ENCODE measurements around the gene GBF1. TPM values are rescaled to one million over a fixed set of nuclear protein-coding genes. Genes with fewer than 3 reads are reported as not detected.

GBF1 gene
- total RNA-seq, 2 donors from 2014 or later = 42.8 to 44.6 TPM

- Mint-ChIP-seq H3K27me3 (peaks cover 27% of the 10 kb centered on the region), H3K4me3 (peak overlapping the region; percentile 98), H3K4me1 (peaks cover 20% of the 10 kb centered on the region), H3K27ac (peak overlapping the region; percentile 60), H3K36me3 (ENCODE audit: low read depth) (peaks cover 5% of the 10 kb centered on the region)
- no peak for ATAC-seq
- DNase-seq = no peak
- H3K9me3 ChIP-seq (ENCODE audit: control insufficient read depth, low read length, poor library complexity, severe bottlenecking) = no peaks in the 10 kb centered on the region
Observed at GRCh38 chr10:102420181-102420713, 174.9 kb downstream of the GBF1 start.

- DNase-seq (peak; percentile 77 to 91 (median 83)), ATAC-seq (peak; percentile 79)
- Mint-ChIP-seq H3K27ac (peak within 1 kb of the TSS; percentile 60), H3K4me3 (peak within 1 kb of the TSS; percentile 98), H3K4me1 (peaks cover 22% of the 10 kb centered on the region), H3K36me3 (ENCODE audit: low read depth) (peaks cover 5% of the 10 kb centered on the region), H3K27me3 (peaks cover 24% of the 10 kb centered on the region)
- H3K9me3 ChIP-seq (ENCODE audit: control insufficient read depth, low read length, poor library complexity, severe bottlenecking) = no peaks in the 10 kb centered on the region
Observed at GRCh38 chr10:102420714-102421506, 175.6 kb downstream of the GBF1 start, which contains the start of gene FBXL15. Gene FBXL15, plus strand, starts transcription at chr10:102420836. Its CDS starts 294 bp downstream, at chr10:102421130.

- no peaks in the 10 kb centered on the region for H3K9me3 ChIP-seq (ENCODE audit: control insufficient read depth, low read length, poor library complexity, severe bottlenecking)
- ATAC-seq = no peak
- DNase-seq = no peak
- Mint-ChIP-seq H3K27ac (no peak overlapping the region), H3K4me1 (peaks cover 23% of the 10 kb centered on the region), H3K4me3 (peak overlapping the region; percentile 98), H3K36me3 (ENCODE audit: low read depth) (peaks cover 2% of the 10 kb centered on the region), H3K27me3 (peaks cover 18% of the 10 kb centered on the region)
Observed at GRCh38 chr10:102421507-102421756, 176.1 kb downstream of the GBF1 start.

GRCh38 chr10:102421757-102422512 is 176.6 kb downstream of the GBF1 start:
- peak overlapping the region; percentile 98 for H3K4me3 Mint-ChIP-seq
- H3K27ac Mint-ChIP-seq = peak overlapping the region; percentile 8
- DNase-seq = no peak

GRCh38 chr10:102422545-102423129 is 177.3 kb downstream of the GBF1 start:
- H3K27ac Mint-ChIP-seq = peak overlapping the region; percentile 8
- H3K9me3 ChIP-seq (ENCODE audit: control insufficient read depth, low read length, poor library complexity, severe bottlenecking) = no peaks in the 10 kb centered on the region
- peaks cover 5% of the 10 kb centered on the region for H3K36me3 Mint-ChIP-seq (ENCODE audit: low read depth)
- H3K4me3 Mint-ChIP-seq = peak overlapping the region; percentile 98
- ATAC-seq (no peak), DNase-seq (no peak)
- peaks cover 30% of the 10 kb centered on the region for H3K4me1 Mint-ChIP-seq
- H3K27me3 Mint-ChIP-seq = peaks cover 8% of the 10 kb centered on the region

More at GRCh38 chr10:102421757-102422512, 176.6 kb downstream of the GBF1 start:
- peaks cover 2% of the 10 kb centered on the region for H3K36me3 Mint-ChIP-seq (ENCODE audit: low read depth)
- ATAC-seq = peak; percentile 13
- peaks cover 24% of the 10 kb centered on the region for H3K4me1 Mint-ChIP-seq
- no peaks in the 10 kb centered on the region for H3K9me3 ChIP-seq (ENCODE audit: control insufficient read depth, low read length, poor library complexity, severe bottlenecking)
- peaks cover 15% of the 10 kb centered on the region for H3K27me3 Mint-ChIP-seq

- no peak for DNase-seq
- Mint-ChIP-seq H3K27ac (no peak overlapping the region), H3K4me3 (no peak overlapping the region), H3K4me1 (peaks cover 32% of the 10 kb centered on the region), H3K27me3 (no peaks in the 10 kb centered on the region), H3K36me3 (ENCODE audit: low read depth) (peaks cover 6% of the 10 kb centered on the region)
- no peaks in the 10 kb centered on the region for H3K9me3 ChIP-seq (ENCODE audit: control insufficient read depth, low read length, poor library complexity, severe bottlenecking)
- no peak for ATAC-seq
Observed at GRCh38 chr10:102423372-102423968, 178.1 kb downstream of the GBF1 start.

GRCh38 chr10:102424145-102424544 is 178.8 kb downstream of the GBF1 start:
- no peaks in the 10 kb centered on the region for H3K9me3 ChIP-seq (ENCODE audit: control insufficient read depth, low read length, poor library complexity, severe bottlenecking)
- no peak for ATAC-seq
- peak overlapping the region; percentile 36 for H3K4me3 Mint-ChIP-seq

GRCh38 chr10:102424916-102425315 is 179.6 kb downstream of the GBF1 start:
- H3K9me3 ChIP-seq (ENCODE audit: control insufficient read depth, low read length, poor library complexity, severe bottlenecking) = no peaks in the 10 kb centered on the region
- H3K36me3 Mint-ChIP-seq (ENCODE audit: low read depth) = peaks cover 6% of the 10 kb centered on the region
- no peak for ATAC-seq
- no peaks in the 10 kb centered on the region for H3K27me3 Mint-ChIP-seq
- peaks cover 25% of the 10 kb centered on the region for H3K4me1 Mint-ChIP-seq
- no peak for DNase-seq
- H3K27ac Mint-ChIP-seq = no peak overlapping the region
- H3K4me3 Mint-ChIP-seq = no peak overlapping the region

More at GRCh38 chr10:102424145-102424544, 178.8 kb downstream of the GBF1 start:
- Mint-ChIP-seq H3K27me3 (no peaks in the 10 kb centered on the region), H3K27ac (no peak overlapping the region), H3K4me1 (peaks cover 29% of the 10 kb centered on the region), H3K36me3 (ENCODE audit: low read depth) (peaks cover 6% of the 10 kb centered on the region)
- no peak for DNase-seq

GRCh38 chr10:102425444-102425843 is 180.1 kb downstream of the GBF1 start:
- no peaks in the 10 kb centered on the region for H3K27me3 Mint-ChIP-seq
- H3K4me3 Mint-ChIP-seq = no peak overlapping the region
- H3K27ac Mint-ChIP-seq = no peak overlapping the region
- H3K9me3 ChIP-seq (ENCODE audit: control insufficient read depth, low read length, poor library complexity, severe bottlenecking) = no peaks in the 10 kb centered on the region
- DNase-seq (no peak), ATAC-seq (no peak)
- H3K36me3 Mint-ChIP-seq (ENCODE audit: low read depth) = peaks cover 6% of the 10 kb centered on the region
- peaks cover 25% of the 10 kb centered on the region for H3K4me1 Mint-ChIP-seq

GRCh38 chr10:102426803-102427287 is 181.5 kb downstream of the GBF1 start:
- no peaks in the 10 kb centered on the region for H3K27me3 Mint-ChIP-seq
- no peak for DNase-seq
- H3K27ac Mint-ChIP-seq = peak overlapping the region; percentile 89
- H3K4me1 Mint-ChIP-seq = peaks cover 26% of the 10 kb centered on the region
- ATAC-seq = no peak
- peaks cover 4% of the 10 kb centered on the region for H3K36me3 Mint-ChIP-seq (ENCODE audit: low read depth)
- no peaks in the 10 kb centered on the region for H3K9me3 ChIP-seq (ENCODE audit: control insufficient read depth, low read length, poor library complexity, severe bottlenecking)
- no peak overlapping the region for H3K4me3 Mint-ChIP-seq

GRCh38 chr10:102429468-102429867 is 184.1 kb downstream of the GBF1 start:
- ATAC-seq = no peak
- peaks cover 4% of the 10 kb centered on the region for H3K36me3 Mint-ChIP-seq (ENCODE audit: low read depth)

GRCh38 chr10:102431452-102432124 is 186.3 kb downstream of the GBF1 start:
- no peaks in the 10 kb centered on the region for H3K9me3 ChIP-seq (ENCODE audit: control insufficient read depth, low read length, poor library complexity, severe bottlenecking)
- peaks cover 4% of the 10 kb centered on the region for H3K36me3 Mint-ChIP-seq (ENCODE audit: low read depth)
- DNase-seq (no peak), ATAC-seq (no peak)
- H3K27me3 Mint-ChIP-seq = no peaks in the 10 kb centered on the region
- peaks cover 43% of the 10 kb centered on the region for H3K4me1 Mint-ChIP-seq
- H3K4me3 Mint-ChIP-seq = peak overlapping the region; percentile 94
- H3K27ac Mint-ChIP-seq = peak overlapping the region; percentile 96

More at GRCh38 chr10:102429468-102429867, 184.1 kb downstream of the GBF1 start:
- Mint-ChIP-seq H3K27ac (no peak overlapping the region), H3K4me1 (peaks cover 36% of the 10 kb centered on the region), H3K4me3 (no peak overlapping the region), H3K27me3 (no peaks in the 10 kb centered on the region)
- no peak for DNase-seq
- H3K9me3 ChIP-seq (ENCODE audit: control insufficient read depth, low read length, poor library complexity, severe bottlenecking) = no peaks in the 10 kb centered on the region

Data from T-helper 17 cell (primary cell).